SH-SY5Y (cell line): ENCODE data around the gene EYA2.

Experiments used
- GATA2 ChIP-seq: IDR thresholded peaks from 2 replicates; pipeline ENCODE4 v1.6.1; 2011; ENCODE audit warnings: mild to moderate bottlenecking, low read depth, low read length
- GATA3 ChIP-seq: IDR thresholded peaks from 2 replicates; pipeline ENCODE4 v1.6.1; 2011; ENCODE audit warnings: low read depth, mild to moderate bottlenecking, low read length, moderate library complexity

- TF ChIP-seq GATA3 (no peak), GATA2 (no peak)
Measured at GRCh38 chr20:46990596-46991104, 96.0 kb downstream of the EYA2 start.
